Cardiac muscle cell (in vitro differentiated cells and primary cell): ENCODE measurements around the gene CXADR. TPM values are rescaled to one million over a fixed set of nuclear protein-coding genes. Genes with fewer than 3 reads are reported as not detected.
A peak's percentile ranks its signal among the peaks of the same experiment; 100 is the strongest.
"Not testable (repeated sequence)": the region's sequence is repeated elsewhere in the genome, so short reads cannot be mapped to it uniquely, and the experiment has no call there.

Experiments used
- DNase-seq, 2 donors: peaks; one replicate each; pipeline versions ENCODE4 v3.0.0 to v3.0.0-alpha.2; 2010 to 2017; ENCODE audit warnings: low read depth in 1 of 2, low spot score in 1 of 2
- H3K27ac ChIP-seq: fragments of 200-600 bp; sonication (generic); 2 replicates; pipeline ENCODE4 v1.5.1; 2016
- H3K27me3 ChIP-seq: fragments of 200-600 bp; sonication (generic); 2 replicates; pipeline ENCODE4 v1.6.0; 2016; ENCODE audit warnings: control low read depth
- H3K36me3 ChIP-seq: fragments of 200-600 bp; sonication (generic); 2 replicates; pipeline ENCODE4 v1.5.1; 2016; ENCODE audit warnings: control low read depth
- H3K4me1 ChIP-seq: fragments of 200-600 bp; sonication (generic); 2 replicates; pipeline ENCODE4 v1.8.1; 2017; ENCODE audit warnings: low read depth, mild to moderate bottlenecking, mixed run types
- H3K4me3 ChIP-seq: fragments of 200-600 bp; sonication (generic); 2 replicates; pipeline ENCODE4 v1.5.1; 2016; ENCODE audit warnings: mild to moderate bottlenecking
- H3K9me3 ChIP-seq: fragments of 200-600 bp; sonication (generic); 2 replicates; pipeline ENCODE4 v1.5.1; 2017; ENCODE audit warnings: low read depth, mild to moderate bottlenecking, control low read depth
- polyA plus RNA-seq: library from polyadenylated mRNA; unstranded; fragments of >200 nt; fragmentation: Nextera tagmentation; extraction: Ambion mirVana; gene quantifications from 2 replicates; pipeline ENCODE4 v1.2.1, GENCODE V29; 2016
- total RNA-seq: library from RNA; depleted of rRNA; stranded (reverse); fragments of >200 nt; gene quantifications from 2 replicates; pipeline ENCODE4 v1.2.3, GENCODE V29; 2016
- TF ChIP-seq, protein P1 (sequence below): IDR thresholded peaks from 2 replicates; pipeline ENCODE4 v1.5.1; 2012; ENCODE audit warnings: low read depth, mild to moderate bottlenecking, low read length

The CXADR gene
- total and polyA plus RNA-seq, 2 experiments from 2014 or later, result 49.6 to 57.1 TPM

GRCh38 chr21:17482928-17483327, 29.9 kb upstream of the CXADR start:
- TF ChIP-seq, protein P1, sequence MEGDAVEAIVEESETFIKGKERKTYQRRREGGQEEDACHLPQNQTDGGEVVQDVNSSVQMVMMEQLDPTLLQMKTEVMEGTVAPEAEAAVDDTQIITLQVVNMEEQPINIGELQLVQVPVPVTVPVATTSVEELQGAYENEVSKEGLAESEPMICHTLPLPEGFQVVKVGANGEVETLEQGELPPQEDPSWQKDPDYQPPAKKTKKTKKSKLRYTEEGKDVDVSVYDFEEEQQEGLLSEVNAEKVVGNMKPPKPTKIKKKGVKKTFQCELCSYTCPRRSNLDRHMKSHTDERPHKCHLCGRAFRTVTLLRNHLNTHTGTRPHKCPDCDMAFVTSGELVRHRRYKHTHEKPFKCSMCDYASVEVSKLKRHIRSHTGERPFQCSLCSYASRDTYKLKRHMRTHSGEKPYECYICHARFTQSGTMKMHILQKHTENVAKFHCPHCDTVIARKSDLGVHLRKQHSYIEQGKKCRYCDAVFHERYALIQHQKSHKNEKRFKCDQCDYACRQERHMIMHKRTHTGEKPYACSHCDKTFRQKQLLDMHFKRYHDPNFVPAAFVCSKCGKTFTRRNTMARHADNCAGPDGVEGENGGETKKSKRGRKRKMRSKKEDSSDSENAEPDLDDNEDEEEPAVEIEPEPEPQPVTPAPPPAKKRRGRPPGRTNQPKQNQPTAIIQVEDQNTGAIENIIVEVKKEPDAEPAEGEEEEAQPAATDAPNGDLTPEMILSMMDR, result no peak
- H3K36me3 ChIP-seq, result no peaks in the 10 kb centered on the region
- H3K27ac ChIP-seq, result no peak overlapping the region

DNA sequence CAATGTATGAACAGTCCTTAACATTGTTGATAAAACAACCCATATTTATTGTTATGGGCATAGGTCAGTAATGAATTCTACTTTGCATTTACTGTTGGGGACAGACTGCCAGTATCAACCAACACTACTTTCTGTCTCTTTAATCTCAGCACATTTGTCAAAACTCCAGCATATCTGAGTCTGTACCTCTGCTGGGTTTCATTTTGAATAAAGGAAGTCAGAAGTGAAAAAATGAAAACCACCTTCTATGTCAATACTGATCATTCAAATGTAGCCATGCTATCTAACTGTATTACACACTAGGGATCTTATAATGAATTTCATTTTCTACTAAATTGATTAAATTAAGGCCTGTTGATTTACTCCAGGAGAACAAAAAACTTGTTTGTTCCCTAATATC, 24.2 kb upstream of the CXADR start:
- Histone ChIP-seq H3K27ac (no peak overlapping the region), H3K27me3 (no peaks in the 10 kb centered on the region), H3K4me1 (no peaks in the 10 kb centered on the region), H3K36me3 (no peaks in the 10 kb centered on the region), H3K4me3 (no peak overlapping the region), H3K9me3 (no peaks in the 10 kb centered on the region)
- TF ChIP-seq, protein P1, result no peak
- DNase-seq, result no peak

More at GRCh38 chr21:17482928-17483327, 29.9 kb upstream of the CXADR start:
- H3K9me3 ChIP-seq, result no peaks in the 10 kb centered on the region
- H3K27me3 ChIP-seq, result no peaks in the 10 kb centered on the region
- DNase-seq, result no peak
- H3K4me3 ChIP-seq, result no peak overlapping the region
- H3K4me1 ChIP-seq, result no peaks in the 10 kb centered on the region

DNA sequence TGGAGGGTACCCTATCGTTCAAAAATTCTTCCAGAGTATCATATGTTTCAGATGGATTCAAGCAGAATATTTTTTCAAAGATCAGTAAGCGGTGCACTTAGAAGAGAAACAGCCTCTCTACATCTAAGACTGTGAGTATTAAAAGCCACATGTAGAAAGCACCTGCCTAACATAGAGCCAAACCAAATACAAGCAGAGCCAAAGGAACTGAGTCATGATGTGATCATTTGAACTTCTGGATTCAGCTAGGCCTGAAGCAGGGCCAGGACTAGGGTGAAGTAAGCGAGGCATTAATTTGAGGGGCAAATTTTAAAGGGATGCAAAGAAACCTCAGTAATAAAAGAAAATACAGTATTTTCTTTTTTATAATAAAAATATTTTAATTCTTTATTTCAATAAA, 23.3 kb upstream of the CXADR start:
- not testable (repeated sequence) for H3K36me3 ChIP-seq, H3K4me1 ChIP-seq, H3K27me3 ChIP-seq, H3K27ac ChIP-seq, H3K9me3 ChIP-seq, H3K4me3 ChIP-seq
- DNase-seq, result peak in 1 of 2 donors; percentile 43

DNA sequence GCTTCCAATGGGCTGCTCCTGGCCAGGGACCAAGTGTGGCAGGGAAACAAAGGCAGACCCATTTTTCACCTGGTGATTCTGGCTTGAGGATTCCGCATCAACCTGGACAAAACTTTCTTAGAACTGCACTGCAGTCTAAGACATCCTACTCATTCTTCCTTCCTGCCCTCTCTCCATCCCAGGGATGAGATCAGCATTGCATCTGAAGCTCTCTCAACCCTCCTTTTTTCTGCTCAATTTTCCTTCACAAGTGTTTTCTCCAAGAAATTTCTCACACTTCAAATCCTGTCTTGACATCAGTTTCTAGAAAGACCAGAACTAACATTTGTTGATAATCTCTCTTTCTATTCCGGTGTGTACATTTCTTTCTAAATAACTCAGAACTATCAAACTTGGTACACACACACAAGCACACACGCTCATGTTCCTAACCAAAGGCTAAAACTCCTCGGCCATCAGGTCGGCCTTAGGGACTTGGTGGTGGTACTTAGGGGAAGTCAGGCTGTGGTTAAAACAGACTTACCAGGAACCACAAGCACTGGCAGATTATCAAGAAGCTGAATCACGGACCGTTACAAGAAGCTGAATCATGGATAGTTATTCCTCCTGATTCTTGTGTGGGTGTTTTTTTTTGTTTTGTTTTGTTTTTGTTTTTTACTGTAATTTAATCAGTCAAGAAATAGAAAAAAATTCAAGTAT, 21.0 kb upstream of the CXADR start:
- H3K4me1 ChIP-seq, result no peaks in the 10 kb centered on the region
- TF ChIP-seq, protein P1, result no peak
- no peaks in the 10 kb centered on the region for H3K27me3 ChIP-seq
- DNase-seq, result peak in 1 of 2 donors; percentile 98
- H3K4me3 ChIP-seq, result no peak overlapping the region
- no peaks in the 10 kb centered on the region for H3K9me3 ChIP-seq
- no peak overlapping the region for H3K27ac ChIP-seq
- H3K36me3 ChIP-seq, result no peaks in the 10 kb centered on the region

DNA sequence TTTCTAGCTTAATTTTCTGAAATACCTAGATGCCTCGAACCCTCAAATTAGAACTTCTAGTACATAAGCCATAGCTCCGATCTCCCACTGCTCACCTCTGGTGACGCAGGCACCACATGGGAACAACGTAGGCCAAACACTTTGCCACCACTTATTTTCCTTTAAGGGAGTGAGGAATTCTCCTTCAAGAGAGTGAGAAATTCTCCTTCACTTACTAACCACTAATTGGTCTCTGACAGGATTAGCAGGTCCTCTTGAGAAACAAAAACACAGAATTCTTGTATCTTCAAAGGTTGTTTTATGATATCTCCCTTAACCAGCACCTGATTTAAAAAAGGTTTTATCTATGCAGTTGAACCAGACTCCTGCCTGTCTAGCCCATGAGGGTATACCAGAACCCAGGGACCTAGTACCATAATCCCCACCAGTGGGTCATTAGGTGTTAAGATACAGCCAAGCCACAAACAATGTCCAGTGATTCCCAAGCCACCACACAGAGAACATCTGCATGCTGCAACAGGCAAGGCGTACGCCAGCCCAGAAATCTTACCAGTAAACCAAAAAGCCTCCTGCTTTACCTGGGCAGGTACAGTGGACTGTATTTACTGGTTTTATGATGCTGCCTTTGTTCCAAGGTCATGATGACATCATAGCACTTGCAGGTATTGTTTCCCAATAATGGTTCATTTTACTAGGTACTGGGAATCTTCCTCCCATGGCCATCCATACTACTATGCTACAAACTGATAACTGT, 20.3 kb upstream of the CXADR start:
- TF ChIP-seq, protein P1, result no peak
- no peak overlapping the region for H3K27ac ChIP-seq
- no peaks in the 10 kb centered on the region for H3K27me3 ChIP-seq
- H3K4me1 ChIP-seq, result no peaks in the 10 kb centered on the region
- H3K4me3 ChIP-seq, result no peak overlapping the region
- DNase-seq, result peak in 1 of 2 donors; percentile 6
- no peaks in the 10 kb centered on the region for H3K36me3 ChIP-seq
- no peaks in the 10 kb centered on the region for H3K9me3 ChIP-seq

DNA sequence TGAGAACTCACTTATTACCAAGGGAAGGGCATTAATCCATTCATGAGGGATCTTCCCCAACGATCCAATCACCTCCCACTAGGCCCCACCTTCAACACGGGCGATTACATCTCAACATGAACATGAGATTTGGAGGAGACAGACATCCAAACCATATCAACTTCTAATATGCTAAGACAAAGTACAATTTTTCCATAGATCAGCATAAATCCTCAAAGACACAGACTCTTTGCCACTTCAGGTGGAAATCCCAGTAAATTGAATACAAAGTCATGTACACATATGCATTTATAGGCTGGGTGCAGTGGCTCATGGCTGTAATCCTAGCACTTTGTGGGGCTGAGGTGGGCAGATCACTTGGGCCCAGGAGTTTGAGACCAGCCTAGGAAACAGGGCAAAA, 18.8 kb upstream of the CXADR start:
- DNase-seq, result no peak
- Histone ChIP-seq H3K27ac (no peak overlapping the region), H3K36me3 (no peaks in the 10 kb centered on the region), H3K27me3 (no peaks in the 10 kb centered on the region), H3K4me1 (no peaks in the 10 kb centered on the region), H3K4me3 (no peak overlapping the region), H3K9me3 (no peaks in the 10 kb centered on the region)
- TF ChIP-seq, protein P1, result no peak
